NB4 (cell line): ENCODE data around the gene CALCOCO2.

Experiments used
- DNase-seq: peaks from one replicate; pipeline ENCODE4 v3.0.0; 2010; ENCODE audit warnings: low read depth
- H3K4me3 ChIP-seq: one replicate; pipeline ENCODE4 v1.5.1; 2011; ENCODE audit warnings: mild to moderate bottlenecking, low read depth, low read length, moderate library complexity
- MYC ChIP-seq: IDR thresholded peaks from 2 replicates; pipeline ENCODE4 v1.6.1; 2011; ENCODE audit warnings: low read depth, low read length
- POLR2A ChIP-seq: IDR thresholded peaks from 2 replicates; pipeline ENCODE4 v1.6.1; 2011; ENCODE audit warnings: mild to moderate bottlenecking; ENCODE audit not compliant: insufficient read length; ENCODE audit errors: extremely low read depth
- TF ChIP-seq, protein P1 (sequence below): IDR thresholded peaks from 2 replicates; pipeline ENCODE4 v1.6.1; 2011; ENCODE audit warnings: low read depth, low read length
- TF ChIP-seq, protein P2 (sequence below): IDR thresholded peaks from one replicate; pipeline ENCODE4 v1.5.1; 2012; ENCODE audit warnings: low read depth, low read length

The CALCOCO2 gene

DNA sequence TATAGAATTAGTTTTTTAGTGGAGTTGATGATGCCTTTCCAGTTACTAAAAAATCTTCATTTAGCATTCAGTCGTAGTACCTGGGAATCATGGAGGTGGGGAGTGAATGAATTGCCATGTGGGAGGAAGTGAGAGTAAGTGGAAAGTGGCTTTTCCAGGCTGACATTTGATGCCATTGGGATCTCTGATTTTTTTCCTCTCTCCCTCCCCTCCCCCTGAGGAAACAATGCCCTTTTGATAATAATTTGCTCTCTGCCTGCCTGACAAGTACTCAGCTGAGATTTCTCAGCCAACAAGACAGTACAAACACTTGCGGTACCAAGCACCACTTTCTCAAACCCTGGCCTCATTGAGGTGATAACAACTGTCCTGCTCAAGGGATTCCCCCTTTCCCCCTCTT is 79.5 kb downstream of the CALCOCO2 start:
- DNase-seq: no peak
- H3K4me3 ChIP-seq: peak overlapping the region; percentile 91
- no peak for TF ChIP-seq POLR2A
- no peak for TF ChIP-seq MYC
- TF ChIP-seq, protein P1, sequence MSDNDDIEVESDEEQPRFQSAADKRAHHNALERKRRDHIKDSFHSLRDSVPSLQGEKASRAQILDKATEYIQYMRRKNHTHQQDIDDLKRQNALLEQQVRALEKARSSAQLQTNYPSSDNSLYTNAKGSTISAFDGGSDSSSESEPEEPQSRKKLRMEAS: no peak
- TF ChIP-seq, protein P2, sequence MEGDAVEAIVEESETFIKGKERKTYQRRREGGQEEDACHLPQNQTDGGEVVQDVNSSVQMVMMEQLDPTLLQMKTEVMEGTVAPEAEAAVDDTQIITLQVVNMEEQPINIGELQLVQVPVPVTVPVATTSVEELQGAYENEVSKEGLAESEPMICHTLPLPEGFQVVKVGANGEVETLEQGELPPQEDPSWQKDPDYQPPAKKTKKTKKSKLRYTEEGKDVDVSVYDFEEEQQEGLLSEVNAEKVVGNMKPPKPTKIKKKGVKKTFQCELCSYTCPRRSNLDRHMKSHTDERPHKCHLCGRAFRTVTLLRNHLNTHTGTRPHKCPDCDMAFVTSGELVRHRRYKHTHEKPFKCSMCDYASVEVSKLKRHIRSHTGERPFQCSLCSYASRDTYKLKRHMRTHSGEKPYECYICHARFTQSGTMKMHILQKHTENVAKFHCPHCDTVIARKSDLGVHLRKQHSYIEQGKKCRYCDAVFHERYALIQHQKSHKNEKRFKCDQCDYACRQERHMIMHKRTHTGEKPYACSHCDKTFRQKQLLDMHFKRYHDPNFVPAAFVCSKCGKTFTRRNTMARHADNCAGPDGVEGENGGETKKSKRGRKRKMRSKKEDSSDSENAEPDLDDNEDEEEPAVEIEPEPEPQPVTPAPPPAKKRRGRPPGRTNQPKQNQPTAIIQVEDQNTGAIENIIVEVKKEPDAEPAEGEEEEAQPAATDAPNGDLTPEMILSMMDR: no peak

DNA sequence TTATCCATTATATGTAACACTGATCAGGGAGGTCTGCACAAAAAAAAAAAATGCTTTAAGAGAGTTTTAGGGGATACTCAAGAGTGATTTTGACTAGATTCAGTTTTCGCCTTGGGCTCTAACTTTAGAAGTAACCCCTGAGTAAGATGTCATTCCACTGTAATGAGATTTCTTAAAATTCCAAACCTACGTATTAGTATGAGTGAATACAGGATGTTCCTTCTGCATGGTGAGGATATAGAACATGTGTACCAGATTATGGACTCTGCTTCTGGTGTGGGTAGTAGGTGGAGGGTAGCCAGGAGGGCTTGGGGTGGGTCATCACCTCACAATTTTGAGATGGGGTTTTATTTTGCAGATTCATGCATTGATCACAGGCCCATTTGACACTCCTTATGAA is 81.6 kb downstream of the CALCOCO2 start:
- DNase-seq: no peak
- no peak overlapping the region for H3K4me3 ChIP-seq
- no peak for TF ChIP-seq MYC
- TF ChIP-seq, protein P2: no peak
- TF ChIP-seq, protein P1: no peak
- no peak for TF ChIP-seq POLR2A
